GM13976 (cell line): ENCODE results near the gene PTGER1.

Source experiments
- DNase-seq: peaks from one replicate; pipeline ENCODE4 v3.0.0; 2012; ENCODE audit warnings: low spot score
- in situ Hi-C: fragments of 300-500 bp; cut with MboI; formaldehyde crosslinking; loops from one replicate; pipeline ENCODE4 v1.12.0; 2022; ENCODE audit warnings: low sequenced_read_pairs, mixed read lengths, inconsistent platforms; ENCODE audit not compliant: unreplicated experiment
- TF ChIP-seq, protein P1 (sequence below): IDR thresholded peaks from 2 replicates; pipeline ENCODE4 v1.5.1; 2012; ENCODE audit warnings: borderline replicate concordance, mild to moderate bottlenecking; ENCODE audit not compliant: insufficient read depth; ENCODE audit errors: extremely low read depth, missing control alignments, control extremely low read depth

Gene PTGER1

DNA sequence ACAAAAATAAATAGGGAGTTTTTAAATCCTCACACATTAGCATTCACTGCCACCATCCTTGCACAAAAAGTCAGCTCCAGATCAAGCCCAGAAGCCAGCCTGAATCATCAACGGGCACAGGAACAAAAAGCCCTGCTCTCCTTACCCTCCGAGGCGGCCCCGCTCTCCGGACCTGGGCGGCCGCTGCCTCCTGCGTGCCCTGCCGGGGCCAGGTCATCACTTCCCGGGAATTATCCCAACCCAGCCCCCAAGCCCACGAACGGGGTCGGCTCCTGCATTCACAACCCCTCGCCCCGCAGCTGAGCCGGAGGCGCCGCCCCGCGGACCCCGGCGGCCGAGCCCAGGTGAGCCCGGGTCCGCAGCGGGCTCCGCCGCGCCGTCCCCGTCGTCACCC lies 42.3 kb upstream of the PTGER1 start:
- in situ Hi-C loops = no loop called here
- DNase-seq = no peak
- TF ChIP-seq, protein P1, sequence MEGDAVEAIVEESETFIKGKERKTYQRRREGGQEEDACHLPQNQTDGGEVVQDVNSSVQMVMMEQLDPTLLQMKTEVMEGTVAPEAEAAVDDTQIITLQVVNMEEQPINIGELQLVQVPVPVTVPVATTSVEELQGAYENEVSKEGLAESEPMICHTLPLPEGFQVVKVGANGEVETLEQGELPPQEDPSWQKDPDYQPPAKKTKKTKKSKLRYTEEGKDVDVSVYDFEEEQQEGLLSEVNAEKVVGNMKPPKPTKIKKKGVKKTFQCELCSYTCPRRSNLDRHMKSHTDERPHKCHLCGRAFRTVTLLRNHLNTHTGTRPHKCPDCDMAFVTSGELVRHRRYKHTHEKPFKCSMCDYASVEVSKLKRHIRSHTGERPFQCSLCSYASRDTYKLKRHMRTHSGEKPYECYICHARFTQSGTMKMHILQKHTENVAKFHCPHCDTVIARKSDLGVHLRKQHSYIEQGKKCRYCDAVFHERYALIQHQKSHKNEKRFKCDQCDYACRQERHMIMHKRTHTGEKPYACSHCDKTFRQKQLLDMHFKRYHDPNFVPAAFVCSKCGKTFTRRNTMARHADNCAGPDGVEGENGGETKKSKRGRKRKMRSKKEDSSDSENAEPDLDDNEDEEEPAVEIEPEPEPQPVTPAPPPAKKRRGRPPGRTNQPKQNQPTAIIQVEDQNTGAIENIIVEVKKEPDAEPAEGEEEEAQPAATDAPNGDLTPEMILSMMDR = no peak

DNA sequence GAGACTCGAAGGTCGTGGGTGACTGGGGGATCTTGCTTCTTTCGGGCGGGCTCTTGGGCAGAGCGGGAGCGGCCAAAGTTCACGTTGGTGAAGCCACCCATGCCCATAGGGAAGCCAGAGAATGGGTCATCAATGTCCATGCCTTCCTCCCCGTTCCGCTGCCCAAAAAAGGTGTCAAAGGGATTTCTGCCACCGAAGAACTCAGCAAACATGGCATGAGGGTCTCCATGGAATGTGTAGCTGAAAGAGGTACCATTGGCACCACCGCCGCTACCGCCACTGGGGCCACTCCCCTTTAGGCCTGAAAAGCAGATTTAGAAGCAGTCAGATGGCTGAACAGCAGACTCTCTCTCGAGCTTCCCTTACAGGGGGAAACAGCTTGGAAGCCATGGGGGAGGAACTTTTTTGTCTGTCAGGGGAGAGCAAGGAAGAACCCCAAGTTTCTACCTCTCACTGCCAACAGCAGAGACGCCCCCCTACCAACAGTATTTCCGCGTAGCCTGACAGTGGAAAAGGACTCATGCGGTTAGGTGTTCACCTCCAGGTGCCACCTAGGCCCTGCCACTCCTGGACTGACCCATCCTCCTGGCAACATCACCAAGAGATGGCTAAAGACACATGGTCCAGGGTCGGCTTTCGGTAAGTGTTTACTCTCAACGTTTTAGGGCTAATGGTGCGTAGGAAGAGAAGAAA lies 41.7 kb upstream of the PTGER1 start:
- in situ Hi-C loops = no loop called here
- DNase-seq = no peak
- TF ChIP-seq, protein P1 = no peak

DNA sequence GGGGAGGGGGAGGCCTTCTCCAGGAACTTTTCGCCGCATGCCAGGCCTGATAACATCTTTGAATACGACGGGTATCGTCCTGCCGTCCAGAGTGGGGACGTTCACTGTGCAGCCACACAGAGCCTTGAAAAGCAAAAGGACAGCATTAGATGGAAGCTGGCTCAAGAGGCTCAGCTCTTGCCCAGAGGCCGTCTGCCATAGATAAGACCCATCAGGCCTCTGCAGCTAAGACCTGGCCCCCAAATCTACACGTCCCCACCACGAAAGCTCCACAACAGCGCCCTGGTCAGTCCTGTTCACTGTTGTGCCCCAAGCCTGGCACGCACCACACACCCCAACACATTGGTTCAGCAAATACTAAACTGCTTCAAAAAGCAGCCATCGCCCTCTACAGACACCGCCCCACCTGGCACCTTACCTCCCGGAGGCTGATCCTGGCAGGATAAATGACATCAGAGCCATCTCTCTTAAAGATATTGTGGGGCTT lies 40.9 kb upstream of the PTGER1 start:
- no peak for DNase-seq
- in situ Hi-C loops = no loop called here
- TF ChIP-seq, protein P1 = no peak

DNA sequence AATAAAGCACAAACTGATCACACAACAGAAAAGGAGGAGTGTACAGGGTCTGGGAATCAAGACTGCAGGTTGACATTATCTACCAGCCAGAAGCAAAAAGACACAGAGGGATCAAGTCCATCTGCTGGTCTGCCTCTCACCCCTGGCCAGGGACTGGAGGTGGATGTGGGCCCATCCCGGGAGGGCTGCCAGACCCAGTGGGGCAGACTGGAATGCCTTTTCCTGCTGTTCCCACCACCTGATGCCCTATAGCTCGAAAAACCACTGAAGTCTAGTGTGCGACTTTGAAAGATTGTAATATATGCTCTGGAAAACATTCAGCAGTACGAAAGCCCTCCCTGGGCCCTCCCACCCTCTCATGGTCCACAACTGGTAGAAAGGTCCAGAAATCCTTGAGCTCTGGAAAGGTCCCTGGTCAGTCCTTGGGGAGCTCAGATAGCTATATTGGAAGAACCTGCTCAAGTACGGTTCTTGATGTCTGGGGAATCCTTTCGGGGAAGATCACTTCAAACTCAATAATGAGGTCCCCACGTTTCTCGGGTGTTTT lies 40.4 kb upstream of the PTGER1 start:
- no peak for DNase-seq
- TF ChIP-seq, protein P1 = no peak
- in situ Hi-C loops = no loop called here

GRCh38 chr19:14514215-14514863 lies 39.2 kb upstream of the PTGER1 start:
- TF ChIP-seq, protein P1 = no peak
- in situ Hi-C loops = no loop called here
- DNase-seq = no peak

DNA sequence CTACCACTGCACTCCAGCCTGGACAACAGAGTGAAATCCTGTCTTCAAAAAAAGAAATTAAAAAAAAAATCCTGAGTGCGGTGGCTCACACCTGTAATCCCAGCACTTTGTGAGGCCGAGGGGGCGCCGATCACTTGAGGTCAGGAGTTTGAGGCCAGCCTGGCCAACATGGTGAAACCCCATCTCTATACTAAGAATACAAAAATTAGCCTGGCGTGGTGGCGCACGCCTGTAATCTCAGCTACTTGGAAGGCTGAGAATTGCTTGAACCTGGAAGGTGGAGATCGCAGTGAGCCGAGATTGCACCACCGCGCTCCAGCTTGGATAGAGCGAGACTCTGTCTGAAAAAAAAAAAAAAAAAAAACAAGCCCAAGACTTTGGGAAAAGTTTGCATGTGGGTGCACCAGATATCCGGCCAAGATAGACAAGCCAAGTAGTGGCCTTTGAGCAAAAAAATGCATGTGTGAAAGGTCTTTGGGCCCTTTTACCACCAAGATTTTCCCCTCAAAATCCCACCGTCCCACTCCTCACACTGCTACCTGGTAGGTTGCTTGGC lies 37.3 kb upstream of the PTGER1 start:
- in situ Hi-C loops = no loop called here
- TF ChIP-seq, protein P1 = no peak
- DNase-seq = no peak
